WTC11 (cell line): ENCODE measurements around the gene PRR23B. TPM values are rescaled to one million over a fixed set of nuclear protein-coding genes. Genes with fewer than 3 reads are reported as not detected.

ENCODE experiments used
- ATAC-seq: fragments of 200-7000 bp; cut with Tn5 transposase; 2 replicates; pipeline ENCODE4 v1.10.0; 2021; ENCODE audit warnings: mild to moderate bottlenecking, moderate library complexity
- CTCF ChIA-PET: fragments of 300-600 bp; sonication (Branson Sonifier 250); formaldehyde crosslinking; loops from one replicate; lab custom pipeline; 2021; ENCODE audit warnings: antibody characterized with exemption; lab: Charles Lee
- POLR2A ChIA-PET: fragments of 350-600 bp; sonication (Branson Sonifier 250); formaldehyde crosslinking; loops from one replicate; lab custom pipeline; 2021; ENCODE audit warnings: antibody characterized with exemption; lab: Charles Lee
- DNase-seq: peaks from one replicate; pipeline ENCODE4 v3.0.0; 2021; ENCODE audit warnings: low spot score
- H3K27ac Mint-ChIP-seq: 2 replicates; pipeline ENCODE4 v1.8.0; 2021; ENCODE audit warnings: mixed read lengths
- H3K27me3 Mint-ChIP-seq: 2 replicates; pipeline ENCODE4 v1.8.0; 2021; ENCODE audit warnings: low read depth, mild to moderate bottlenecking, moderate library complexity, mixed read lengths
- H3K36me3 Mint-ChIP-seq: 2 replicates; pipeline ENCODE4 v1.8.0; 2021; ENCODE audit warnings: mixed read lengths
- H3K4me1 Mint-ChIP-seq: 2 replicates; pipeline ENCODE4 v1.8.0; 2022; ENCODE audit warnings: mixed read lengths
- H3K4me3 Mint-ChIP-seq: 2 replicates; pipeline ENCODE4 v1.8.0; 2021; ENCODE audit warnings: mild to moderate bottlenecking, moderate library complexity, mixed read lengths
- H3K9me3 Mint-ChIP-seq: 2 replicates; pipeline ENCODE4 v1.8.0; 2021; ENCODE audit warnings: mixed read lengths
- ATF1 ChIP-seq: sonication (generic); formaldehyde crosslinking; IDR thresholded peaks from 2 replicates; pipeline ENCODE4 v1.8.1; 2023; ENCODE audit warnings: mild to moderate bottlenecking, moderate library complexity, missing genetic modification reagents
- ATF2 ChIP-seq: sonication (generic); formaldehyde crosslinking; IDR thresholded peaks from 2 replicates; pipeline ENCODE4 v1.8.1; 2022; ENCODE audit warnings: low read depth, missing genetic modification reagents, borderline replicate concordance
- CBFB ChIP-seq: sonication (generic); formaldehyde crosslinking; IDR thresholded peaks from 2 replicates; pipeline ENCODE4 v1.8.1; 2022; ENCODE audit warnings: mild to moderate bottlenecking, low read depth, missing genetic modification reagents
- FOXJ3 ChIP-seq: sonication (generic); formaldehyde crosslinking; IDR thresholded peaks from 2 replicates; pipeline ENCODE4 v1.9.0; 2021; ENCODE audit warnings: missing genetic modification reagents, mild to moderate bottlenecking, borderline replicate concordance
- JAZF1 ChIP-seq: fragments of 250-450 bp; sonication (Bioruptor Pico); IDR thresholded peaks from 2 replicates; pipeline ENCODE4 v1.9.0; 2021; ENCODE audit warnings: moderate library complexity, mild to moderate bottlenecking, inconsistent platforms
- JUN ChIP-seq: sonication (generic); formaldehyde crosslinking; IDR thresholded peaks from 2 replicates; pipeline ENCODE4 v1.8.0; 2023; ENCODE audit warnings: mild to moderate bottlenecking, missing genetic modification reagents
- NFYB ChIP-seq: sonication (generic); formaldehyde crosslinking; conservative IDR thresholded peaks from 2 replicates; pipeline ENCODE4 v1.8.0; 2022; ENCODE audit warnings: low read depth, missing genetic modification reagents
- NR2C2 ChIP-seq: sonication (generic); formaldehyde crosslinking; IDR thresholded peaks from 2 replicates; pipeline ENCODE4 v1.8.0; 2022; ENCODE audit warnings: mild to moderate bottlenecking, missing genetic modification reagents
- PRDM15 ChIP-seq: sonication (generic); formaldehyde crosslinking; IDR thresholded peaks from 2 replicates; pipeline ENCODE4 v1.8.0; 2022; ENCODE audit warnings: missing genetic modification reagents
- PRRX2 ChIP-seq: fragments of 250-450 bp; sonication (Bioruptor Pico); IDR thresholded peaks from 2 replicates; pipeline ENCODE4 v1.8.0; 2021; ENCODE audit warnings: mild to moderate bottlenecking
- SMAD4 ChIP-seq: sonication (generic); formaldehyde crosslinking; IDR thresholded peaks from 2 replicates; pipeline ENCODE4 v1.8.0; 2022; ENCODE audit warnings: mild to moderate bottlenecking, missing genetic modification reagents
- SOX15 ChIP-seq: fragments of 250-450 bp; sonication (Bioruptor Pico); IDR thresholded peaks from 2 replicates; pipeline ENCODE4 v1.9.0; 2021; ENCODE audit warnings: mild to moderate bottlenecking
- SP1 ChIP-seq: sonication (generic); formaldehyde crosslinking; conservative IDR thresholded peaks from 2 replicates; pipeline ENCODE4 v1.8.1; 2022; ENCODE audit warnings: missing genetic modification reagents
- ZBTB43 ChIP-seq: sonication (generic); formaldehyde crosslinking; IDR thresholded peaks from 2 replicates; pipeline ENCODE4 v1.8.1; 2023; ENCODE audit warnings: mild to moderate bottlenecking, missing genetic modification reagents
- ZNF281 ChIP-seq: sonication (generic); formaldehyde crosslinking; IDR thresholded peaks from 2 replicates; pipeline ENCODE4 v1.8.0; 2023; ENCODE audit warnings: mild to moderate bottlenecking, missing genetic modification reagents
- ZNF532 ChIP-seq: fragments of 250-450 bp; sonication (Bioruptor Pico); IDR thresholded peaks from 2 replicates; pipeline ENCODE4 v1.9.0; 2021; ENCODE audit warnings: mild to moderate bottlenecking, borderline replicate concordance
- total RNA-seq: library from RNA; stranded (reverse); gene quantifications from 3 replicates; pipeline ENCODE4 v1.2.3, GENCODE V29; 2021

PRR23B gene
- total RNA-seq, 1 experiment from 2014 or later = not detected

- POLR2A ChIA-PET = no interaction called here
- CTCF ChIA-PET = no interaction called here
- DNase-seq = no peak
These were observed 15.3 kb downstream of the PRR23B start for GRCh38 chr3:139005356-139005993.

More at GRCh38 chr3:139005356-139005993, 15.3 kb downstream of the PRR23B start:
- Mint-ChIP-seq H3K9me3 (peaks cover 34% of the 10 kb centered on the region), H3K36me3 (peaks cover 5% of the 10 kb centered on the region; the same call in 1 of the 2 replicates), H3K27me3 (peaks cover 2% of the 10 kb centered on the region; the same call in 1 of the 2 replicates), H3K27ac (no peak overlapping the region), H3K4me3 (no peak overlapping the region), H3K4me1 (no peaks in the 10 kb centered on the region)
- TF ChIP-seq SMAD4 (CRISPR knock-in tag) (no peak), PRRX2 (CRISPR knock-in tag) (no peak), FOXJ3 (CRISPR knock-in tag) (no peak), JAZF1 (CRISPR knock-in tag) (no peak), ZBTB43 (no peak), CBFB (CRISPR knock-in tag) (no peak), NFYB (CRISPR knock-in tag) (no peak), SP1 (CRISPR knock-in tag) (no peak), ATF2 (CRISPR knock-in tag) (no peak), ATF1 (CRISPR knock-in tag) (no peak), PRDM15 (CRISPR knock-in tag) (no peak), ZNF532 (CRISPR knock-in tag) (no peak), ZNF281 (CRISPR knock-in tag) (no peak), NR2C2 (CRISPR knock-in tag) (no peak), SOX15 (CRISPR knock-in tag) (no peak), JUN (CRISPR knock-in tag) (no peak)
- no peak for ATAC-seq
